Measurements from ENCODE around the gene DNAJC21.

The DNAJC21 gene

DNA sequence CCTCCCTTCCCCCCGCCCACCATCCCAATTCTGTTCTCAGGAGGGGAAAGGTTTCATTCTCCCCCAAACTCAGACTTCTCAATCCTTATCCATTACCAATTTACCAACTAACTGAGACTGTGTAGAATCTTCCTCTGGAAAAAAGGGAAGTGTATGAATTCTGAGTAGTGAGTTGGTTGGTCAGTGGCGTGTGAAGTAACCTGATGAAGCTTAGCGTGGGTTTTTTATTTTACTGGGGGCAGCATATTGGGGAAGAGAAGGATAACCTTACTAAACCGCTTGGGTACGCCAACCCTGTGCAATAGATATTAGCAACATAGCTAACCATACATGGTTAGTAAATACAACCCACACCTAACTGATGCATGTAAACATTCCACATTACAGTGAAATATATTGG, 1.1 kb upstream of the DNAJC21 start:
- peaks cover 16% of the 10 kb centered on the region for H3K4me1 ChIP-seq
- no peaks in the 10 kb centered on the region for H3K9me3 ChIP-seq
- H3K4me3 ChIP-seq: no peak overlapping the region
- peaks cover 37% of the 10 kb centered on the region for H3K36me3 ChIP-seq (replicated peaks)
- in situ Hi-C loops (cut with MboI; ENCODE audit: low sequenced_read_pairs): no loop called here
- no peak for DNase-seq (ENCODE audit: low spot score in 2 of 2)
- no peaks in the 10 kb centered on the region for H3K27me3 ChIP-seq (ENCODE audit: low read depth)

GRCh38 chr5:34929720-34930461, 532 bp downstream of the DNAJC21 start:
- peak overlapping the region; percentile 69 for H3K4me3 ChIP-seq
- in situ Hi-C loops (cut with MboI; ENCODE audit: low sequenced_read_pairs): no loop called here
- no peaks in the 10 kb centered on the region for H3K9me3 ChIP-seq

GRCh38 chr5:34930462-34930844, 1.1 kb downstream of the DNAJC21 start:
- in situ Hi-C loops (cut with MboI; ENCODE audit: low sequenced_read_pairs): no loop called here
- Histone ChIP-seq H3K27me3 (ENCODE audit: low read depth) (no peaks in the 10 kb centered on the region), H3K36me3 (replicated peaks) (peaks cover 26% of the 10 kb centered on the region), H3K9me3 (no peaks in the 10 kb centered on the region), H3K4me1 (peaks cover 16% of the 10 kb centered on the region), H3K4me3 (peak overlapping the region; percentile 69)
- no peak for DNase-seq (ENCODE audit: low spot score in 2 of 2)

More at GRCh38 chr5:34929720-34930461, 532 bp downstream of the DNAJC21 start:
- H3K27me3 ChIP-seq (ENCODE audit: low read depth): no peaks in the 10 kb centered on the region
- H3K4me1 ChIP-seq: peaks cover 16% of the 10 kb centered on the region
- peaks cover 30% of the 10 kb centered on the region for H3K36me3 ChIP-seq (replicated peaks)
- peak; percentile 53 to 83 for DNase-seq (ENCODE audit: low spot score in 2 of 2)

- no peaks in the 10 kb centered on the region for H3K27me3 ChIP-seq (ENCODE audit: low read depth)
- in situ Hi-C loops (cut with MboI; ENCODE audit: low sequenced_read_pairs): no loop called here
- DNase-seq (ENCODE audit: low spot score in 2 of 2): no peak
- no peaks in the 10 kb centered on the region for H3K9me3 ChIP-seq
- peaks cover 26% of the 10 kb centered on the region for H3K36me3 ChIP-seq (replicated peaks)
- H3K4me3 ChIP-seq: peak overlapping the region; percentile 69
- peaks cover 16% of the 10 kb centered on the region for H3K4me1 ChIP-seq
These were observed 1.5 kb downstream of the DNAJC21 start for GRCh38 chr5:34930870-34931269.

DNA sequence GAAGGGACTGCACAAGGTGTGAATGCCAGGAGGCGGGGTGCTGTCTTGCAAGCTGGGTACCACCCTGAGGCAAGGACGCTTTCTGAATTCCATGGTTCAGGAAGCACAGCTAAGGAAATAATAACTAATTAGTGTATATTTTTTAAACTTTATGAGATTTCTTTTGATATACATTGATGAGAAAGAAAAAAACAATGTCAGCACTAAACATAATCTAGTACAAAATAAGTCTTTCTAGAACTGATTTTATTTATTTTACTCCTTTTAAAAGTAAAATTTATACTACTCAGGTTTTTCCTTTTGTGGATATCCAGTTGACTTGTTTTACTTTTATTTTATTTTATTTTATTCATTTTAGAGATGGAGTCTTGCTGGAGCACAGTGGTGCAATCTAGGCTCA, 3.6 kb downstream of the DNAJC21 start:
- in situ Hi-C loops (cut with MboI; ENCODE audit: low sequenced_read_pairs): no loop called here
- no peaks in the 10 kb centered on the region for H3K9me3 ChIP-seq
- peaks cover 16% of the 10 kb centered on the region for H3K4me1 ChIP-seq
- H3K4me3 ChIP-seq: no peak overlapping the region
- DNase-seq (ENCODE audit: low spot score in 2 of 2): no peak
- no peaks in the 10 kb centered on the region for H3K27me3 ChIP-seq (ENCODE audit: low read depth)
- H3K36me3 ChIP-seq (replicated peaks): peaks cover 35% of the 10 kb centered on the region

DNA sequence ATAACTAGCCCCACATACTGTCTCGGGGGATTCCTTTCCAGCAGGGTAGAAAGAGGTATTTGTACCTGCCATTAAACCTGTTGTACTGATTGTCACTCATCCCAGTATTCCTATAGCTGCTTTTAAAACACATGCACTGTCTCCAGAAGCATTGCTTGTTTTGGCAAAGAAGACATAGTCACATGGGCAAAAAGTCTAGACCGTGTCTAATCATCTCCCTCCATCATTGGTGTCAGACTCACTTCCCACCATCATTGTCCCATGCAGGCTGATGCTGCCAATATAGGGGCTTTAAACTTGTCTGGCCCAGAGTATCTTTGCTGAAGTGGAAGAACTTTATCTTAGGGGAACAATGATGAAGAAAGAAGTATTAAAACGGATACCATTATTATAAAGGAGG, 12.6 kb downstream of the DNAJC21 start:
- in situ Hi-C loops (cut with MboI; ENCODE audit: low sequenced_read_pairs): no loop called here
- Histone ChIP-seq H3K27me3 (ENCODE audit: low read depth) (no peaks in the 10 kb centered on the region), H3K4me1 (no peaks in the 10 kb centered on the region), H3K9me3 (no peaks in the 10 kb centered on the region), H3K36me3 (replicated peaks) (peaks cover 82% of the 10 kb centered on the region), H3K4me3 (no peak overlapping the region)
- no peak for DNase-seq (ENCODE audit: low spot score in 2 of 2)

GRCh38 chr5:34944044-34944443, 14.7 kb downstream of the DNAJC21 start:
- no peak overlapping the region for H3K4me3 ChIP-seq
- no peak for DNase-seq (ENCODE audit: low spot score in 2 of 2)
- no peaks in the 10 kb centered on the region for H3K27me3 ChIP-seq (ENCODE audit: low read depth)
- H3K9me3 ChIP-seq: no peaks in the 10 kb centered on the region
- H3K36me3 ChIP-seq (replicated peaks): peaks cover 71% of the 10 kb centered on the region
- in situ Hi-C loops (cut with MboI; ENCODE audit: low sequenced_read_pairs): no loop called here
- no peaks in the 10 kb centered on the region for H3K4me1 ChIP-seq

GRCh38 chr5:34944460-34945047, 15.2 kb downstream of the DNAJC21 start:
- Histone ChIP-seq H3K4me1 (no peaks in the 10 kb centered on the region), H3K27me3 (ENCODE audit: low read depth) (no peaks in the 10 kb centered on the region), H3K9me3 (no peaks in the 10 kb centered on the region), H3K36me3 (replicated peaks) (peaks cover 69% of the 10 kb centered on the region), H3K4me3 (no peak overlapping the region)
- no peak for DNase-seq (ENCODE audit: low spot score in 2 of 2)
- in situ Hi-C loops (cut with MboI; ENCODE audit: low sequenced_read_pairs): no loop called here

GRCh38 chr5:34957321-34957720, 28.0 kb downstream of the DNAJC21 start:
- H3K27me3 ChIP-seq (ENCODE audit: low read depth): no peaks in the 10 kb centered on the region
- DNase-seq (ENCODE audit: low spot score in 2 of 2): no peak
- H3K4me3 ChIP-seq: no peak overlapping the region
- in situ Hi-C loops (cut with MboI; ENCODE audit: low sequenced_read_pairs): no loop called here
- H3K4me1 ChIP-seq: peaks cover 3% of the 10 kb centered on the region; the same call in 1 of the 2 replicates
- H3K9me3 ChIP-seq: no peaks in the 10 kb centered on the region
- peaks cover 9% of the 10 kb centered on the region for H3K36me3 ChIP-seq (replicated peaks)

- no peaks in the 10 kb centered on the region for H3K9me3 ChIP-seq
- in situ Hi-C loops (cut with MboI; ENCODE audit: low sequenced_read_pairs): no loop called here
- H3K27me3 ChIP-seq (ENCODE audit: low read depth): peaks cover 2% of the 10 kb centered on the region; the same call in 1 of the 2 replicates
- peaks cover 3% of the 10 kb centered on the region; the same call in 1 of the 2 replicates for H3K4me1 ChIP-seq
- DNase-seq (ENCODE audit: low spot score in 2 of 2): peak; percentile 56 to 59
- peaks cover 7% of the 10 kb centered on the region; the same call in 1 of the 2 replicates for H3K36me3 ChIP-seq (replicated peaks)
- H3K4me3 ChIP-seq: no peak overlapping the region
These were observed 28.7 kb downstream of the DNAJC21 start for GRCh38 chr5:34957857-34958690.

DNA sequence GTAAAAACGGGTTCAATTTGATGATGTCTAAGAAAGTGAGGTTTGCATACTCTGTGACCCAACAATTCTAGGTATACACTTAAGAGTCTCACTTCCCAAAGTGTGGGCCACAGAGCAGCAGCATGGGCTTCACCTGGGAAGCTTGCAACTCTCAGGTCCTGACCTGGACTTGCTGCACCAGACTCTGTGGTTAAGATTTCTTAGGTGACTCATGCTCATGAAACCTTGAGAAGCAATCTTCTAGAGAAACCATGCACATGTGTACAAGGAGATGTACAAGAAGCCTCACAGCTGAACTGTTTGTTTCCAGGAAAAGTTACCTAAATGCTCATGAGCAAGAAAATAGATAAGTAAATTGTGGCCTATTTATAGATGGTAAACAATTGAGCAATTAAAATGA, 30.0 kb downstream of the DNAJC21 start:
- peaks cover 4% of the 10 kb centered on the region; the same call in 1 of the 2 replicates for H3K27me3 ChIP-seq (ENCODE audit: low read depth)
- in situ Hi-C loops (cut with MboI; ENCODE audit: low sequenced_read_pairs): no loop called here

DNA sequence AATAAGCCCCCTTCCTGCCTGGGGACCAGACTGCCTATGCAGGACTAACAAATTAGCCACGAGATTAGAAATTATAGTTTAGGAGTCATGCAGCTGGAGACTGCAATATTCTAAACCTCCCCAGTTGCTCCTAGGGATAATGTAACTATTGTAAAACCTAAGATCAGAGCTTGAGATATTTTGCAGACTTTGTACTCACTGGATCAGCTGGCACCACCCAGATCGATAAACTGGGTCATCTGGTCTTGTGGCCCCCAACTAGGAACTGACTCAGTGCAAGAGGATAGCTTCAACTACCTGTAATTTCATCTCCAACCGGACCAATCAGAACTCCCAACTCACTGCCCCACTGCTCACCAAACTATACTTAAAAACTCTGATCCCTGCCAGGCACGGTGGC, 38.2 kb downstream of the DNAJC21 start:
- Histone ChIP-seq H3K36me3 (replicated peaks) (no peaks in the 10 kb centered on the region), H3K4me1 (no peaks in the 10 kb centered on the region), H3K9me3 (no peaks in the 10 kb centered on the region), H3K4me3 (no peak overlapping the region), H3K27me3 (ENCODE audit: low read depth) (peaks cover 4% of the 10 kb centered on the region; the same call in 1 of the 2 replicates)
- in situ Hi-C loops (cut with MboI; ENCODE audit: low sequenced_read_pairs): no loop called here
- DNase-seq (ENCODE audit: low spot score in 2 of 2): no peak

More for the DNA sequence above, 30.0 kb downstream of the DNAJC21 start:
- no peaks in the 10 kb centered on the region for H3K9me3 ChIP-seq
- H3K4me1 ChIP-seq: peaks cover 3% of the 10 kb centered on the region; the same call in 1 of the 2 replicates
- H3K4me3 ChIP-seq: no peak overlapping the region
- peaks cover 1% of the 10 kb centered on the region; the same call in 1 of the 2 replicates for H3K36me3 ChIP-seq (replicated peaks)
- DNase-seq (ENCODE audit: low spot score in 2 of 2): no peak

DNA sequence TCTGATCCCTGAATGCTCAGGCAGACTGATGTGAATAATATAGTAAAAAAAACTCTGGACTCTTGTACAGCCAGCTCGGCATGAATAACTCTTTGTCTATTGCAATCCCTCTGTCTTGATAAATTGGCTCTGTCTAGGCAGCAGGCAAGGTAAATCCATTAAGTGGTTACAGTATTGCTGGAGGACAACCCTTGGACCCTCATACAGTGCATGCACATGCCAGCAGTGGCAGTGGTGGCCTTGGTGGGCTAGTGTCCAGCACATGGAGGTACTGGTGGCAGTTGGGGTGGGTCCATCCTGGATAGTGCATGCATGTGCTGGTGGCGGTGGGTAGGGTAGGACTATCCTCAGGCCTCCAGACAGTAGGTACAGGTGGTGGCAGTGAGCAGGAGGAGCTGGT, 38.9 kb downstream of the DNAJC21 start:
- in situ Hi-C loops (cut with MboI; ENCODE audit: low sequenced_read_pairs): no loop called here
- Histone ChIP-seq H3K4me1 (no peaks in the 10 kb centered on the region), H3K4me3 (no peak overlapping the region), H3K27me3 (ENCODE audit: low read depth) (peaks cover under 1% of the 10 kb centered on the region; the same call in 1 of the 2 replicates), H3K9me3 (no peaks in the 10 kb centered on the region), H3K36me3 (replicated peaks) (no peaks in the 10 kb centered on the region)
- no peak for DNase-seq (ENCODE audit: low spot score in 2 of 2)

DNA sequence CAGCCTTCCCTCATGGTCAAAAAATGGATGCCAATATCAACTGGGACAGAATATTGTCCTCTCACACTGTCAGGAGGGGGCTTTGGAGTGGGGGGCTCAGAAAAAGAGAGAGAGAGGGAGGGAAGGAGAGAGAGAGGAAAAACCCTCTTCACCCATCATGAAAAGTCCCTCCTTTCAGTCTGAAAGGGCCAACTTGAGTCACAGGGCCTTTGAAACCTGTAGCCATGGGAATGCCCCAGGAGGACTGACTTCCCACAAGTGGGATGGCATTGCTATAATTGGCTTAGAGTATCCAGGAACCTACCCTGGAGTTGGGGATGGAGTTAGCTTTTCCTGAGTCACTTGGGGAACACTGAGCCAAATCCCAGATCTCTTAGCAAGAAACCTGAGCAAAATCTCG, 41.2 kb downstream of the DNAJC21 start:
- no peak overlapping the region for H3K4me3 ChIP-seq
- no peaks in the 10 kb centered on the region for H3K9me3 ChIP-seq
- no peaks in the 10 kb centered on the region for H3K36me3 ChIP-seq (replicated peaks)
- no peaks in the 10 kb centered on the region for H3K27me3 ChIP-seq (ENCODE audit: low read depth)
- DNase-seq (ENCODE audit: low spot score in 2 of 2): no peak
- in situ Hi-C loops (cut with MboI; ENCODE audit: low sequenced_read_pairs): no loop called here
- H3K4me1 ChIP-seq: no peaks in the 10 kb centered on the region

Data from HAP-1 (cell line).